Measurements from ENCODE around the gene SACM1L. TPM values are rescaled to one million over a fixed set of nuclear protein-coding genes. Genes with fewer than 3 reads are reported as not detected.

The SACM1L gene
- total and polyA plus RNA-seq, 4 donors, result 50.3 to 77.6 (median 57.8) TPM

DNA sequence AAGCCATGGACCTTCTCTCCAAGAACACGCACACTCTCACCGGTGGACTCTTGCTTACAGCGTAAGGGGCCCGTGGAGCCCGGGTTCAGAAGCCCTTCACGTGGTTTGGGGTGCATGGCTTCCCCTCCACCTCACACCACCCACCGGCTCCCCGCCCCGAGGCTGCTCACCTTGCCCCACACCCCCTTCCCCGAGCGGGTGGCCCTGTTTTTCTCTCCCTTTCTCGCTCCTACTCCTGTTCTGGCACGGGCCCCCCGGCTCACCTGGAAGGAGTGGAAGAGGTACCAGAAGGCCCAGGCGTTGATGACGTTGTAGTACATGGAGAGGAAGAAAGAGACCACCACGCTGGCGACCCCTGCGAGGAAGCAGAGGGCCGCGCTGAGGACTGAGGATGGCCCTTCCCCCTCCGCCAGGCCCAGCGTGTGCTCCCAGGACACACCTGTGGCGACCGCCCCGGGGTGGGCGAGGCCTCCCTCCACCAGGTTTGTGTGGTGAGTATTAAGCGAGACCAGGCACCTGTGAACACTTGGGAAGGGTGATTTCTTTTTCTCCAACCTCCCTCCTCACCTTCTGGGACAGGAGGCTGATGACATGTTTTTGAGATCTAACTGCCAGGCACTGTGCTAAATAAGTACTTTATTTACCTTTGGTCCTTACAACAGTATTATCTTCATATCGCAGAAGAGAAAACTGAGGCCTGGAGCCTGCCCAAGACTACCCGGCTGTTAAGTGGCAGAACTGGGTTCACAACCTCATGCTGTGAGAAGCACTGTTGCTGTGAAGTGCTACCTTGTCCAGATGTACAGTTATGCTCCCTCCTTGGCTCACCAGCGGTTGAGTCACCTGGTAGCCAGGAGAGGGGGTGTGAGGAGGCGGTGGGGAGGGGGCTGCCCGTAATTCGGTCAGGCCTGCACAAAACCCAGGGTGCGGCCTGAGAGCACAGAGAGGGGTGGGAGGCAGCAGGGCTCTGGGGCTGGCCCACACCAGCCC, 90.8 kb downstream of the SACM1L start:
- no peaks in the 10 kb centered on the region for H3K36me3 ChIP-seq (ENCODE audit: control insufficient read depth, insufficient read depth, low read length)
- H3K4me1 ChIP-seq (ENCODE audit: control insufficient read depth, insufficient read depth, low read length), result no peaks in the 10 kb centered on the region
- no peak overlapping the region for H3K4me3 ChIP-seq (ENCODE audit: low read depth, low read length)
- H3K9me3 ChIP-seq (ENCODE audit: control insufficient read depth, insufficient read depth, low read length), result no peaks in the 10 kb centered on the region
- no peak for DNase-seq (ENCODE audit: low read depth in 4 of 6, low spot score in 6 of 6)
- no peaks in the 10 kb centered on the region for H3K27me3 ChIP-seq (ENCODE audit: control insufficient read depth, insufficient read depth, low read length)
- no peak overlapping the region for H3K27ac ChIP-seq (ENCODE audit: low read depth, low read length)
- WGBS (ENCODE audit: insufficient coverage), result 93% methylated on average over 18 of the region's 35 CpGs

DNA sequence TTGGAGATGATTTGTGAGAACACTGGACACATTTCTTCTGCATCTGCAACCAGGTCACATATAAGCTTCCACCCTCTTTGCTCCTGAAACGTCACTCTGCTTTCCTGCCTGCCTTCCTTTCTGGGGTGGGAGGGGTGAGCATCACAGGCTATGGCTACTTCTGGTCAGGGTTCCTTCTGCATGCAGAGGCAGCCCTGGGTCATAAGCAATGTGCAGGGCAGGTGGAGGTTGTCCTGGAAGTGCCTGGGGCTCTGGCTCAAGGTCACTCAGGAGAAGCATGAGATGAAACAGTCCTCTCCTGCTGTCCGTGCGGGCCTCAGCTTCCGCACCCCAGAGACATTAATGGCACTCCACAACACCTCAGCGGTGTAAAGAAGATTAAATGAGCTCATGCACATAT, 92.1 kb downstream of the SACM1L start:
- no peak overlapping the region for H3K27ac ChIP-seq (ENCODE audit: low read depth, low read length)
- H3K36me3 ChIP-seq (ENCODE audit: control insufficient read depth, insufficient read depth, low read length), result no peaks in the 10 kb centered on the region
- no peak overlapping the region for H3K4me3 ChIP-seq (ENCODE audit: low read depth, low read length)
- WGBS (ENCODE audit: insufficient coverage), result 93% methylated on average over 3 of the region's 5 CpGs
- no peaks in the 10 kb centered on the region for H3K4me1 ChIP-seq (ENCODE audit: control insufficient read depth, insufficient read depth, low read length)
- no peaks in the 10 kb centered on the region for H3K27me3 ChIP-seq (ENCODE audit: control insufficient read depth, insufficient read depth, low read length)
- peak in 1 of 6 donors; percentile 23 for DNase-seq (ENCODE audit: low read depth in 4 of 6, low spot score in 6 of 6)
- H3K9me3 ChIP-seq (ENCODE audit: control insufficient read depth, insufficient read depth, low read length), result no peaks in the 10 kb centered on the region

DNA sequence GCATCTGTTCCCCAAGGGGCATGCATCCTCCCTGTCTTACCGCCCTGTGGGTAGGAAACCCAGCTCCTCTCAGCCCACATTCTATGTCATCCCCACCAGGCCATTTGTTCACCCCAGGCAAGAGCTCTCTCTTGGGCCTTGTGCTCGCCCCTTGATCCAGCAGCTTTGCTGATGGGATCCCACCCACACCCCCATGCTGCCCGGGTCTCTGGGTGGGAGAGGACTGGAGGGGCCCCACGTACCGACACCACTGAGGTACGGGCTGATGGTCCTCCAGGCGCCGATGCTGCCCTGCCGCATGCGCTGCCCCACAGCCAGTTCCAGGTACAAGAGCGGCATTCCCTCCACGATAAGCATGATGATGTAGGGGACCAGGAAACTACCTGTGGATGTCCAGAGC, 92.6 kb downstream of the SACM1L start:
- Histone ChIP-seq H3K4me3 (ENCODE audit: low read depth, low read length) (no peak overlapping the region), H3K4me1 (ENCODE audit: control insufficient read depth, insufficient read depth, low read length) (no peaks in the 10 kb centered on the region), H3K36me3 (ENCODE audit: control insufficient read depth, insufficient read depth, low read length) (no peaks in the 10 kb centered on the region), H3K27me3 (ENCODE audit: control insufficient read depth, insufficient read depth, low read length) (no peaks in the 10 kb centered on the region), H3K9me3 (ENCODE audit: control insufficient read depth, insufficient read depth, low read length) (no peaks in the 10 kb centered on the region), H3K27ac (ENCODE audit: low read depth, low read length) (no peak overlapping the region)
- DNase-seq (ENCODE audit: low read depth in 4 of 6, low spot score in 6 of 6), result no peak
- 89% methylated on average over 3 of the region's 12 CpGs for WGBS (ENCODE audit: insufficient coverage)

DNA sequence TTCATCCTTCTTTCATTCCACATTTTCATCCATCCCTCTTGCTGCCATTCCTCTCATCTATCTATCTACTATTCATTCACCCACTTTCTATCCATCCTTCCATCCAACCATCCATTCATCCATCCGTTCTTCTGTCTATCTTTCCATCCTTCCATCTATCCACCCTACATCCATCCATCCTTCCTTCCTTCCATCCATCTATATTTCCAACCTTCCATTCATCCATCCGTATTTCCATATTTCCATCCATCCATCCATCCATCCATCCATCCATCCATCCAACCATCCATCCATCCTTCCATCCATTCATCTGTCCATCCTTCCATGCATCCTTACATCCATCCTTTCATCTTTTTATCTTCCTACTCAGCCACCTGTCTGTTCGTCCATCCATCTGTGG, 93.2 kb downstream of the SACM1L start:
- H3K4me1 ChIP-seq (ENCODE audit: control insufficient read depth, insufficient read depth, low read length), result no peaks in the 10 kb centered on the region
- no peaks in the 10 kb centered on the region for H3K36me3 ChIP-seq (ENCODE audit: control insufficient read depth, insufficient read depth, low read length)
- no peak overlapping the region for H3K4me3 ChIP-seq (ENCODE audit: low read depth, low read length)
- H3K9me3 ChIP-seq (ENCODE audit: control insufficient read depth, insufficient read depth, low read length), result no peaks in the 10 kb centered on the region
- H3K27ac ChIP-seq (ENCODE audit: low read depth, low read length), result no peak overlapping the region
- no peaks in the 10 kb centered on the region for H3K27me3 ChIP-seq (ENCODE audit: control insufficient read depth, insufficient read depth, low read length)
- DNase-seq (ENCODE audit: low read depth in 4 of 6, low spot score in 6 of 6), result no peak
- WGBS (ENCODE audit: insufficient coverage), result 94% methylated on average over 3 of the region's 3 CpGs

DNA sequence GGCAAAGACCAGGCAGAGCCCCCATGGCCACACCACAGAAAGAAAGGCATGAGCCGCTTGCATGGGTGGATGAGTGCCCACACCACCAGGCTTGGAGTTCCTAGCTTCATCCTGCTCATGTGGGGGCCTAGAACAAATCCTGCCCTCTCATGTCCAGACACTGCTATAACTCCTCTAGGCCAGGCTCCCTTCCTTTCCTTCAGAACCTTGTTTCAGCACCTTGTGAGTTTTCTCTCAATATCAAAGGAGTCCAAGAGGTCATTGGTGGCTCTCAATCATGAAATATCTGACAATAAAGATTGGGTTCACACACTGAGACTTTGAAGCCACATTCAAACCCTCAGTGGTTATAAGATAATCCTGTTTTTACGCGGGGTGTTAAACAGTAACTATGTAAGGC, 94.5 kb downstream of the SACM1L start:
- no peaks in the 10 kb centered on the region for H3K36me3 ChIP-seq (ENCODE audit: control insufficient read depth, insufficient read depth, low read length)
- no peak overlapping the region for H3K4me3 ChIP-seq (ENCODE audit: low read depth, low read length)
- DNase-seq (ENCODE audit: low read depth in 4 of 6, low spot score in 6 of 6), result no peak
- H3K27ac ChIP-seq (ENCODE audit: low read depth, low read length), result no peak overlapping the region
- no peaks in the 10 kb centered on the region for H3K9me3 ChIP-seq (ENCODE audit: control insufficient read depth, insufficient read depth, low read length)
- H3K27me3 ChIP-seq (ENCODE audit: control insufficient read depth, insufficient read depth, low read length), result no peaks in the 10 kb centered on the region
- H3K4me1 ChIP-seq (ENCODE audit: control insufficient read depth, insufficient read depth, low read length), result no peaks in the 10 kb centered on the region
- WGBS (ENCODE audit: insufficient coverage), result 100% methylated on average over 3 of the region's 3 CpGs

DNA sequence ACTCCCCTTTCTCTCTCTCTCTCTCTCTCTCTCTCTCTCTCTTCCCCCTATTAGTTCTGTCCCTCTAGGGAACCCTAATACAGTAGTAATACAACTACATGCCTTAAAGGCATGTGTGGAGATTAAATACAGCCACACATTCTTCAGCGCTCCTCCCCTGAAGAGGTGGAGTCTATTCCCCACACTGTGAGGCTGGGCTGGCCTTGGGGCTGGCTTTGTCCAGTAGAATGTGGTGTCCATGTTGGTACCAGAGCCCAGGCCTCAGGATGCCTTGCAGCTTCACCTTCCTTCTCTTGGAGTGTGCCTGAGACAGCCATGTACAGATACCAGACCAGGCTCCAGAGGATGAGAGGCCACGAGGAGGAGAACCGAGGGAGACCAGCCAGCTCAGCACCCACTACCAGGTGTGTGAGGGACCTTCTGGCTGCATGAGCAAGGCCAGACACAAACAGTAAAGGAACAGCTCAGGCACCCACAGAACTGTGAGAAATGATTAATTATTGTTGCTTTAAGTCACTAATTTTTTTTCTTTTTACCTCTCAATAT, 96.5 kb downstream of the SACM1L start:
- Histone ChIP-seq H3K4me3 (ENCODE audit: low read depth, low read length) (no peak overlapping the region), H3K4me1 (ENCODE audit: control insufficient read depth, insufficient read depth, low read length) (no peaks in the 10 kb centered on the region), H3K27ac (ENCODE audit: low read depth, low read length) (no peak overlapping the region), H3K27me3 (ENCODE audit: control insufficient read depth, insufficient read depth, low read length) (no peaks in the 10 kb centered on the region), H3K9me3 (ENCODE audit: control insufficient read depth, insufficient read depth, low read length) (peaks cover 1% of the 10 kb centered on the region), H3K36me3 (ENCODE audit: control insufficient read depth, insufficient read depth, low read length) (no peaks in the 10 kb centered on the region)
- no CpG with 5 or more reads among the region's 3 CpGs for WGBS (ENCODE audit: insufficient coverage)
- DNase-seq (ENCODE audit: low read depth in 4 of 6, low spot score in 6 of 6), result no peak

DNA sequence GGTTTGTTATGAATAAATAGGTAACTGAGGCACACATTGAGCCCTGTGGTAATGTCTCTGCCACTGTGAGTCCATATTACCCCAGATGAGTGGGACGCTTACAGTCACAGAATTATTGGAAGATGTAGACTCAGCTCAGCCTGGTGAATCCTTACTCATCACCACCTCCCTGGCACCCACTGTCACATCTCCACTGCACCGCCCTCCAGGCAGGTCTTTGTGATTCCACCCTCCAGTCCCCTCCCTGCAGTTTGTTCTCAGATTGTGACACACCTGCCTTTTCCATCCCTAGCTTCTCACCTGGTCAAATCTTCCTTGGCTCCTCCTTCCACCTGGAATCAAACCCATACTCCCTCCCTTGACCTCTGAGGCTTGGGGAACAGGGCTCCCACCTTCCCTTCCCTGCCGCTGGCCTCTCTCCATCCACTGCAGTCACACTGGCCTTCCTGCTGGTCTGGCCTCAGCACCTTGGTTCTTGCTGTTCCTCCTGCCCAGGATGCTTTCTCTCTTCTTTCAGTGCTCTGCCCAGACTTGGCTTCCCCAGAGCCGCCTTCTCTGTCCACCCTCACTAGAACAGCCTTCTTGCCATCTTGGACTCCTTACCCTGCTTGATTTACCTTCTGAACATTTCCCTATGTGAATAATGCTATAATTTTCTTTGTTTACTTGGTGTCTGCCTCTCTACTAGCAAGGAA, 97.8 kb downstream of the SACM1L start:
- H3K36me3 ChIP-seq (ENCODE audit: control insufficient read depth, insufficient read depth, low read length), result no peaks in the 10 kb centered on the region
- 86% methylated on average over 3 of the region's 4 CpGs for WGBS (ENCODE audit: insufficient coverage)
- H3K4me1 ChIP-seq (ENCODE audit: control insufficient read depth, insufficient read depth, low read length), result no peaks in the 10 kb centered on the region
- H3K27ac ChIP-seq (ENCODE audit: low read depth, low read length), result no peak overlapping the region
- DNase-seq (ENCODE audit: low read depth in 4 of 6, low spot score in 6 of 6), result no peak
- peaks cover 1% of the 10 kb centered on the region for H3K9me3 ChIP-seq (ENCODE audit: control insufficient read depth, insufficient read depth, low read length)
- no peaks in the 10 kb centered on the region for H3K27me3 ChIP-seq (ENCODE audit: control insufficient read depth, insufficient read depth, low read length)
- H3K4me3 ChIP-seq (ENCODE audit: low read depth, low read length), result no peak overlapping the region

DNA sequence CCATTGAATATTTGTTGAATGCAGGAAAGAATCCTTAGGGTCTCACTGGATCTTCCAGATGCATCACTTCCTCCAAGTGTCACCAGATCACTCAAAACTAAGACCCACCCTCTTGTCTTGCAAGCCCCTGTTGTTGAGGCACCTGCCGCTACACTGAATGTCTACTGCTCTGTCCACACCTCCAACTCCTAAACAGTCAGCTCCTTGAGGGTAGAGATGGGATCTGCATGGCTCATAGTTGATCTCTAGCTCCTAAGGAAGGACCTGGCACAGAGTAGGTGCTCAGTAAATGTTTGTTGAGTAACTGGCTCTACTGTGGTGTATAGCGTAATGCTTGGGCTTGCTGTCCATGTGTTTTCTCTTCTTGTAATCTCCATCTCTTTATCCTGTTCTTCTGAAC, 98.4 kb downstream of the SACM1L start:
- H3K36me3 ChIP-seq (ENCODE audit: control insufficient read depth, insufficient read depth, low read length), result no peaks in the 10 kb centered on the region
- DNase-seq (ENCODE audit: low read depth in 4 of 6, low spot score in 6 of 6), result no peak
- no CpG with 5 or more reads among the region's 2 CpGs for WGBS (ENCODE audit: insufficient coverage)
- H3K4me3 ChIP-seq (ENCODE audit: low read depth, low read length), result no peak overlapping the region
- no peak overlapping the region for H3K27ac ChIP-seq (ENCODE audit: low read depth, low read length)
- no peaks in the 10 kb centered on the region for H3K4me1 ChIP-seq (ENCODE audit: control insufficient read depth, insufficient read depth, low read length)
- H3K9me3 ChIP-seq (ENCODE audit: control insufficient read depth, insufficient read depth, low read length), result peaks cover 1% of the 10 kb centered on the region
- H3K27me3 ChIP-seq (ENCODE audit: control insufficient read depth, insufficient read depth, low read length), result no peaks in the 10 kb centered on the region

DNA sequence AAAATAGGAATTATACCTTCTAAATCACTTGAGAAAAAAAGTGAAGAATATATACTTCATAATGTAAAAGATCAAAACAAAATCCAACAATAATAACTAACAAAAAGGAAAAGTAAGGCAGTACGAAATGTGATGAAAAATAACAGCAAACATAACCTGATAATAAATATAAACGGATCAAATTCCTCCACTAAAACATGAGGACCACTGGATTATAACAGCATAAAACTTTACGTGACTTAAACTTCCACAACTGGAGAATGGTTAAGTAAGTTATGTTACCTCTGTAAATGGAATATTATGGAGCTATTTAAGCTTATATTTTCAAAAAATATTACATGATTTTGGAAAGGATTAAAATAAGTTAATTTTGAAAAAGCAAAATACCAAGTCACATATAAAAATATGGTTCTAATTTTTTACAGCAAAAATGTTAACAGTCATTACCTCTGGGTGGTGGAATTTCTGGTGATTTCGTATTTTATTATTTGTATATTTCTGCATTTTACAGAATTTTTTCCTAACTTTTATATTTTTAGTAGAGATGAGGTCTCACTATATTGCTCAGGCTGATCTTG, 100.1 kb downstream of the SACM1L start:
- no CpG with 5 or more reads among the region's 4 CpGs for WGBS (ENCODE audit: insufficient coverage)
- no peak for DNase-seq (ENCODE audit: low read depth in 4 of 6, low spot score in 6 of 6)

More for the DNA sequence above, 100.1 kb downstream of the SACM1L start:
- Histone ChIP-seq H3K27me3 (ENCODE audit: control insufficient read depth, insufficient read depth, low read length) (peaks cover 7% of the 10 kb centered on the region), H3K4me3 (ENCODE audit: low read depth, low read length) (no peak overlapping the region), H3K4me1 (ENCODE audit: control insufficient read depth, insufficient read depth, low read length) (no peaks in the 10 kb centered on the region), H3K27ac (ENCODE audit: low read depth, low read length) (no peak overlapping the region), H3K9me3 (ENCODE audit: control insufficient read depth, insufficient read depth, low read length) (peaks cover 1% of the 10 kb centered on the region), H3K36me3 (ENCODE audit: control insufficient read depth, insufficient read depth, low read length) (no peaks in the 10 kb centered on the region)
